Rectal smooth muscle tissue (tissue), 1 donor: ENCODE measurements around the gene PTPRD.
"Not testable (repeated sequence)": the region's sequence is repeated elsewhere in the genome, so short reads cannot be mapped to it uniquely, and the experiment has no call there.

ENCODE experiments used
- H3K27ac ChIP-seq: one replicate; pipeline ENCODE4 v1.7.0; 2013; ENCODE audit warnings: low read depth, low read length, inconsistent platforms
- H3K27me3 ChIP-seq: one replicate; pipeline ENCODE4 v1.7.0; 2013; ENCODE audit warnings: low read length; ENCODE audit not compliant: control insufficient read depth, insufficient read depth
- H3K36me3 ChIP-seq: one replicate; pipeline ENCODE4 v1.7.0; 2013; ENCODE audit warnings: low read length; ENCODE audit not compliant: control insufficient read depth, insufficient read depth
- H3K4me1 ChIP-seq: one replicate; pipeline ENCODE4 v1.7.0; 2013; ENCODE audit warnings: low read length; ENCODE audit not compliant: control insufficient read depth, insufficient read depth
- H3K4me3 ChIP-seq: one replicate; pipeline ENCODE4 v1.7.0; 2013; ENCODE audit warnings: low read length
- H3K9ac ChIP-seq: one replicate; pipeline ENCODE4 v1.7.0; 2013; ENCODE audit warnings: low read length

PTPRD gene

DNA sequence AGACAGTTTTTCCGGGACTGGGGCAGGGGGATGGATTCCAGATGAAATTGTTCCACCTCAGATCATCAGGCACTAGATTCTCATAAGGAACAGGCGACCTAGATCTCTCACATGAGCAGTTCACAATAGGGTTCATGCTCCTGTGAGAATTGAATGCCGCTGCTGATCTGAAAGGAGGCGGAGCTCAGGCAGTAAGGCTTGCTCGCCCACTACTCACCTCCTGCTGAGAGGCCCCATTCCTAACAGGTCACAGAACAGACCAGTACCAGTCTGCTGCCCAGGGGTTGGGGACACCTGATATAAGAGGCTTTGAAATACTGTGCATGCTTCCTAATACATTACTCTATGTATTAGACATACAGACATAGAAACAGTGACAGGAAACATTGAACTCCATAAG lies 41.1 kb downstream of the PTPRD start:
- H3K9ac ChIP-seq, result no peak overlapping the region
- no peak overlapping the region for H3K27ac ChIP-seq
- H3K4me1 ChIP-seq, result no peaks in the 10 kb centered on the region

GRCh38 chr9:10566848-10567247 lies 46.0 kb downstream of the PTPRD start:
- Histone ChIP-seq H3K36me3 (no peaks in the 10 kb centered on the region), H3K4me3 (no peak overlapping the region), H3K4me1 (no peaks in the 10 kb centered on the region), H3K27me3 (no peaks in the 10 kb centered on the region), H3K27ac (no peak overlapping the region), H3K9ac (no peak overlapping the region)

More for the DNA sequence above, 41.1 kb downstream of the PTPRD start:
- H3K36me3 ChIP-seq, result no peaks in the 10 kb centered on the region
- H3K4me3 ChIP-seq, result no peak overlapping the region
- H3K27me3 ChIP-seq, result no peaks in the 10 kb centered on the region

- Histone ChIP-seq H3K9ac (no peak overlapping the region), H3K4me3 (no peak overlapping the region), H3K27me3 (no peaks in the 10 kb centered on the region), H3K36me3 (no peaks in the 10 kb centered on the region), H3K4me1 (no peaks in the 10 kb centered on the region), H3K27ac (no peak overlapping the region)
These were observed 50.0 kb downstream of the PTPRD start for GRCh38 chr9:10562581-10563343.

- no peaks in the 10 kb centered on the region for H3K4me1 ChIP-seq
- no peak overlapping the region for H3K4me3 ChIP-seq
- no peak overlapping the region for H3K9ac ChIP-seq
- H3K36me3 ChIP-seq, result no peaks in the 10 kb centered on the region
- no peaks in the 10 kb centered on the region for H3K27me3 ChIP-seq
- no peak overlapping the region for H3K27ac ChIP-seq
These were observed 64.5 kb downstream of the PTPRD start for GRCh38 chr9:10548348-10548747.

- Histone ChIP-seq H3K4me1 (no peaks in the 10 kb centered on the region), H3K27me3 (no peaks in the 10 kb centered on the region), H3K27ac (no peak overlapping the region), H3K9ac (no peak overlapping the region), H3K36me3 (no peaks in the 10 kb centered on the region), H3K4me3 (no peak overlapping the region)
These were observed 74.7 kb downstream of the PTPRD start for GRCh38 chr9:10538073-10538472.

GRCh38 chr9:10534850-10535249 lies 78.0 kb downstream of the PTPRD start:
- Histone ChIP-seq H3K4me3 (no peak overlapping the region), H3K9ac (no peak overlapping the region), H3K27ac (no peak overlapping the region), H3K27me3 (no peaks in the 10 kb centered on the region), H3K36me3 (no peaks in the 10 kb centered on the region), H3K4me1 (no peaks in the 10 kb centered on the region)

DNA sequence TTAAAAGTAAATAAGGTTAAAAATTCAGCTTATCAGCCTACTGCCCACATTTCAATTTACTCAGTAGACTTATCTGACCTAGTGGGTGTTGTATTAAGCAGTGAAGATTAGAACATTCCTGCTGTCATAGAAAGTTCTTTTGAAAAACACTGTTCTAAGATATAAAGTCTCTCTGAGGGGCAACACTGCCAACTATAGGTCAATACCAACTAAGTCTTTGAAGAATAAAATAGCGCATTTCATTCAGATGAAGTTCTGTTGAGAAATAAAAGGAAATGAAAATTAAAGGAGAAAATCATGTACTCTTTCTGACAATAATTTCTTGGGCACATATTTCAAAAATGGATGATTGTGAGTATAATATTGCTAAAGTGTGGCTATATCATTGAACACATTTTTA lies 86.8 kb downstream of the PTPRD start:
- H3K9ac ChIP-seq, result no peak overlapping the region
- H3K4me1 ChIP-seq, result no peaks in the 10 kb centered on the region
- H3K27me3 ChIP-seq, result no peaks in the 10 kb centered on the region
- no peak overlapping the region for H3K4me3 ChIP-seq
- H3K27ac ChIP-seq, result no peak overlapping the region
- H3K36me3 ChIP-seq, result no peaks in the 10 kb centered on the region

- Histone ChIP-seq H3K9ac (no peak overlapping the region), H3K4me1 (no peaks in the 10 kb centered on the region), H3K36me3 (no peaks in the 10 kb centered on the region), H3K4me3 (no peak overlapping the region), H3K27ac (no peak overlapping the region), H3K27me3 (no peaks in the 10 kb centered on the region)
These were observed 89.6 kb downstream of the PTPRD start for GRCh38 chr9:10523164-10523563.

- Histone ChIP-seq H3K4me1 (no peaks in the 10 kb centered on the region), H3K36me3 (no peaks in the 10 kb centered on the region), H3K4me3 (no peak overlapping the region), H3K27ac (no peak overlapping the region), H3K9ac (no peak overlapping the region), H3K27me3 (no peaks in the 10 kb centered on the region)
These were observed 100.7 kb downstream of the PTPRD start for GRCh38 chr9:10512144-10512543.

- Histone ChIP-seq H3K27me3 (no peaks in the 10 kb centered on the region), H3K4me3 (no peak overlapping the region), H3K36me3 (no peaks in the 10 kb centered on the region), H3K4me1 (no peaks in the 10 kb centered on the region), H3K27ac (no peak overlapping the region), H3K9ac (no peak overlapping the region)
These were observed 123.9 kb downstream of the PTPRD start for GRCh38 chr9:10488937-10489336.

GRCh38 chr9:10479172-10479571 lies 133.6 kb downstream of the PTPRD start:
- no peaks in the 10 kb centered on the region for H3K27me3 ChIP-seq

DNA sequence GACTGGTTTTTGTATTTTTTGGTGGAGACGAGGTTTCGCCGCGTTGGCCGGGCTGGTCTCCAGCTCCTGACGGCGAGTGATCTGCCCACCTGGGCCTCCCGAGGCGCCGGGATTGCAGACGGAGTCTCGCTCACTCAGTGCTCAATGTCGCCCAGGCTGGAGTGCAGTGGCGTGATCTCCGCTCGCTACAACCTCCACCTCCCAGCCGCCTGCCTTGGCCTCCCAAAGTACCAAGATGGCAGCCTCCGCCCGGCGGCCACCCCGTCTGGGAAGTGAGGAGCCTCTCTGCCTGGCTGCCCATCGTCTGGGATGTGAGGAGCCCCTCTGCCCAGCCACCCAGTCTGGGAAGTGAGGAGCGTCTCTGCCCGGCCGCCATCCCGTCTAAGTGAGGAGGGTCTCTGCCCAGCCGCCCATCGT lies 163.6 kb downstream of the PTPRD start:
- H3K9ac ChIP-seq, H3K4me1 ChIP-seq, H3K4me3 ChIP-seq, H3K27me3 ChIP-seq, H3K36me3 ChIP-seq, H3K27ac ChIP-seq: not testable (repeated sequence)

More at GRCh38 chr9:10479172-10479571, 133.6 kb downstream of the PTPRD start:
- H3K9ac ChIP-seq, result no peak overlapping the region
- no peaks in the 10 kb centered on the region for H3K36me3 ChIP-seq
- H3K4me3 ChIP-seq, result no peak overlapping the region
- no peak overlapping the region for H3K27ac ChIP-seq
- no peaks in the 10 kb centered on the region for H3K4me1 ChIP-seq

- Histone ChIP-seq H3K27ac (no peak overlapping the region), H3K27me3 (no peaks in the 10 kb centered on the region), H3K9ac (no peak overlapping the region)
These were observed 165.8 kb downstream of the PTPRD start for GRCh38 chr9:10447036-10447435.

More at GRCh38 chr9:10447036-10447435, 165.8 kb downstream of the PTPRD start:
- Histone ChIP-seq H3K4me3 (no peak overlapping the region), H3K36me3 (no peaks in the 10 kb centered on the region), H3K4me1 (no peaks in the 10 kb centered on the region)
